ENCODE measurements around the gene ZNF451. TPM values are rescaled to one million over a fixed set of nuclear protein-coding genes. Genes with fewer than 3 reads are reported as not detected.

ZNF451 gene
- polyA plus RNA-seq, 3 donors, result 28.8 to 47.3 (median 43.7) TPM

DNA sequence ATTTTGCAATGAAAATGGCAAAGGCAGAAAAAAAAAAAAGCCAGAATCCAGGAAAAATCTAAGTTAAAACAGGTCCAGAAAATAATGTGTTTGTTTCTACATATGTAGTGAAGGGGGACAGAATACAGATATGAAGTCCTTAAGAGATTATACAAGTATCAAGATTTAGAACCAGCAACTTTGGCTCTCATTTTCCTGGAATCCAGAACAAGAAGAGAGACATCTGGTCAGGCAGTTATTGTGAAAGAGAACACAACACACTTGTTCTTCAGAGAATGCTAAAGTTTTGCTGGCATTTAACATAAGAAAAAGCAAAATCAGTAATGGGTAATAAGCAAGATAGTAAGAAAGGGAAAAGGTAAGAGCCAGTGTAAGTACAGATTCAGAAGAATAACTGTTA lies 103.2 kb downstream of the ZNF451 start:
- DNase-seq, result no peak

DNA sequence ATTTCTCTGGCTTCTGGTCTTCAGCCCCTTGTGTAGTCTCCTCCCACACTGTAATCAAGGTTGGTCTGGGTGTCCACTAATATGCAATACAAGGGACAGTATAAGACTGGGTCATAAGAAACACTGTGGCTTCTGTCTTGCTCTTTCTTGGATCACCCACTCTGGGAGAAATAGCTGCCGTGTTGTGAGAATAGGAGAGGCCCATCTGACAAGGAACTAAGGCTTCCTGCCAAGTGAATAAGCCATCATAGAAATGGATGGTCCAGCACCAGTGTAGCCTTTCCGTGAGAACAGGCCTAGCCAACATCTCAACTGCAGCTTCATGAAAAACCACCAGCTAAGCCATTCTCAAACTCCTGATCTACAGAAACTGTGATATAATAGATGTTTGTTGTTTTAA lies 105.5 kb downstream of the ZNF451 start:
- DNase-seq, result no peak

- DNase-seq, result no peak
Measured at GRCh38 chr6:57198926-57199636, 109.1 kb downstream of the ZNF451 start.

DNA sequence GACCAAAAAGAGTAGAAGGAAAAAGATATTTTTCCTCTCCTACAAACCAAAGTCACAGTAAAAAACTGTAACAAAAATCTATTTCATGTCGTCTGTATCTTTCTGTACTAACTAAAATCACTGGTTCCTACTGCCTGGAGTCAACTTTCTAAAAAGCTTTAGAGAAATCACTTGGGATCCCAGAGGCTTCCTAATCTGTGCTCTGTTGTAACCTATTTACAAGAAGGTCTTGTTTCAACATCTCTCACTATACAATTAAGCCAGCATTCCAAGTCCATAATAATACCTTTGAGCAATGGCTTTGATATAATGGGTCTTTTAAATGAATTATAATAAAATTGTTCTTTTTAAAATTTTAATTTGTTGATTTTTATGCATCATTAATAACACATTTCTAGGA lies 111.7 kb downstream of the ZNF451 start:
- DNase-seq, result no peak

DNA sequence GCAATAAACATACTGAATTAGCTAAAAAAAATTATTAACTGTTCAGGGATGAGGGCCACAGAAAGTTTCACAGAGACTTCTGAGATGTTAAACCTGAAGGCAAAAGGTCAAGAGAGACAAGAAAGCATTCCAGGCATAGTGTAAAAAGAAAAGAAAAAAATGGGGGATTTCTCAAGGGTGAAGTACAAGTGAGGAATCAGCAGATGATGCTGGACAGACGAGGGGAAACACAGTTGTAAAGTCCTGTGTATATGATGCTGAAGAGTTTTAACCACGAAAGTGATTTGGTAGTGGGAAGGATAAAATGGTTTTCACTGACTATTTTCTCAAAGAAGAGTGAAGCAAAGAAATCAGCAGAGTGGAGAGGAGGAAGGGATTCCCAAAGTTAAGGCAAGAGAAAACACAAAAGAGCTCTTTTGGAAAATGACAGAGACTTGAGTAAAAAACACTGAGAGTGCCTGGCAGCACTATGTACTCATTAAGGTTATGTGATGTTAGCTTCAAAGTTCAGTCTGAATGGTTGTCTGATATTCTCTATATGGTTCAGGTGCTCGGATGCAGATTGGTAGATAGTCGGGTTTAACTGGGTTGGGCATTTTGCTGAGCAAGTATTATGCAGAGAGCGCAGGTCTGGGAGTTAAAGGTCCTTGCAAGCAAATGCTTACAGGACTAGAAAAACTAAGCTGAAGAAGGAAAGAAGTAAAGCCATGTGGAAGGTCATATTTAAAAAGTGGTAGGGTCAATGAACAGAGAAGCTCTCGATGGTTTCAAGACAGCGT lies 115.8 kb downstream of the ZNF451 start:
- DNase-seq, result no peak

DNA sequence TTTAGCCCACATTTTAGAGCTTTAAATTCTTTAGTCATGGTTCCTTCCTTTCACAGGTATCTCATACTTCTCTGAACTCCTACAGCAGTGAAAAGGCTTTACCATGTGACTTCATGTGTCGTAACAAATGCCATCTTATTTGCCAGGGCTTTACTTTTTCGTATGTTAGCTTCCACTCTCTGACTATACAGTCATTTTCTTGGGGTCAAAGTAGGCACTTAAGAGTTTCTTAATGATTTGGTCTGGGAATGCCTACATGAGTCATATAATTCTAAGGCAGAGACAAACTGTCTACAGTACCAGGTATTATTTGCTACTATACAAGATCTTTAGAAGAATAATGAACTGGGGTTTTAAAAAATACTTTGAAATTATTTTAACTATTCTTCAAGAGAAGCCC lies 117.2 kb downstream of the ZNF451 start:
- no peak for DNase-seq

- DNase-seq, result no peak
Measured at GRCh38 chr6:57207872-57208271, 117.9 kb downstream of the ZNF451 start.

DNA sequence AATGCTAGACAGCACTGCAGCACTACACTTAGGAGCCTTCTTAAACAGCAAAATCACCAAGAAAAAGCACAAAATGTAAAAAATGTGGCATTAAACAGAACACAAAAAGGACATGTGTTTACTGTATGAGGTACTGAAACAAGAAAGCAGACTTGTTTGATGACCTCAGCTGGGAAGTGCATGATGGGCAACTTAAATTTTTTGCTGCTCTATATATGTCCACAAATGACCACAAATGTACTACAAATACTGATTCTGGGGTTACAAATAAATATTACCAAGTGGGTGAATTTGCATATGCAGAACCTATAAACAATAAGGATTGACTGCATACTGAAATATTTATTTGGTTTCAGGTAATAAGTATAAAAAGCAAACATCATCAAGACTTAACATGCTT lies 119.0 kb downstream of the ZNF451 start:
- no peak for DNase-seq

DNA sequence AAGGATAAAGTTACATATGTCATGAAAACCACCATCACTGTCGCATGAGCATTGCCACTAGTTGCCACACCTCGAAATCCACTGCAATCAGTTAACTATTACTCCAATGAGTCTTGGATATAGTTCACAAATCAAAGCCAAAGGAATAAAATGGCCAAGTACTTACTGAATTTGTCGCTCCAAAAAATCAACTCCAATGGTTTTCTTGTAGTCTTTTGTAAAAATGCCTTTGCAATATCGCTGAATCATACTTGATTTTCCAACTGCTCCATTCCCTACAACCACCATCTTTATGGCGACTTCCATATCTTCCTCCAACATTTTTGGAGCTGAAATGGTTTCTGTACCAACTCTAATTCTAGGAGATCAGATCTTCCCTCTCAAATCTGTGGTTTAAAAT lies 120.1 kb downstream of the ZNF451 start:
- no peak for DNase-seq

GRCh38 chr6:57215260-57215659 lies 125.3 kb downstream of the ZNF451 start:
- no peak for DNase-seq

DNA sequence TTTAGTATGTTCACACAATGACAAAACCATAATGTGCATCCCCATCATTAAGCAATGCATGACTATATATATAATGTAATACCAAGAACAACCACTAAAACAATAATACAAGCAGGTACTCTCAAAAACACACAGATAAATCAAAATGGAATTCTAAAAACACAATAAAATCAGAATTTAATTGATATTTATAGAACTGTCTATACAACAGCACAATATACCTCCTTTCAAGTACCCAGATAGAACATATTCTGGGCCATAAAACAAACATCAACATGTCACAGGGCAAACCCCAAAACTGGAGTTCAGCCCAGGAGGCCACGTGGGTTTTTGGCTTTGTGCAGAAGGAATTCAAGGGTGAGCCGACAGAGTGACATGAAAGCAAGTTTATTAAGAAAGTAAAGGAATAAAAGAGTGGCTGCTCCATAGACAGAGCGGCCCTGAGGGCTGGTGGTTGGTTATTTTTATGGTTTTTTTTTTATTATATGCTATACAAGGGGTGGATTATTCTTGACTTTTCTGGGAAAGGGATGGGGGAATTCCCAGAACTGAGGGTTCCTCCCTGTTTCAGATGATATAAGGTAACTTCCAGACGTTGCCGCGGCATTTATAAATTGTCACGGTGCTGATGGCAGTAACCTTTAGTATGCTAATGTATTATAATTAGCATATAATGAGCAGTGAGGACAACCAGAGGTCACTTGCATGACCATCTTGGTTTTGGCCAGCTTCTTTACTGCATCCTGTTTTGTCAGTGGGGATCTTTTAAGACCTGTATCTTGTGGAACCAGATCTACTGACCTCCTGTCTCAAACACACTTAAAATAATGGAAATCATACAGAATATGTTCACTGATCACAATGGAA lies 126.5 kb downstream of the ZNF451 start:
- DNase-seq, result no peak

GRCh38 chr6:57217270-57217669 lies 127.3 kb downstream of the ZNF451 start:
- no peak for DNase-seq

Other genes starting within 250 kb of the ZNF451 start
- gene BEND6, start 135.1 kb upstream of the ZNF451 start, polyA plus RNA-seq (ENCODE audit: insufficient read length in 3 of 3), result 1 to 10 TPM; 4.5 to 5.5 (median 4.9) TPM
- gene KIAA1586, start 43.5 kb upstream of the ZNF451 start, polyA plus RNA-seq (ENCODE audit: insufficient read length in 3 of 3), result 10 to 100 TPM; 19.5 to 23.1 (median 22.5) TPM
- gene BAG2, start 82.1 kb downstream of the ZNF451 start, polyA plus RNA-seq (ENCODE audit: insufficient read length in 3 of 3), result 1 to 10 TPM; 4.7 to 5.3 (median 5.1) TPM
- 10 to 100 TPM; 30.9 to 35.0 (median 34.3) TPM for gene RAB23, start 132.1 kb downstream of the ZNF451 start, polyA plus RNA-seq (ENCODE audit: insufficient read length in 3 of 3)
- 10 to 100 TPM; 16.5 to 17.8 (median 16.6) TPM for gene PRIM2, start 227.4 kb downstream of the ZNF451 start, polyA plus RNA-seq (ENCODE audit: insufficient read length in 3 of 3)